GM06990 (cell line): ENCODE measurements around the gene TRIM38.

ENCODE experiments used
- DNase-seq: peaks from one replicate; pipeline ENCODE4 v3.0.0-alpha.2; 2011; ENCODE audit not compliant: insufficient read length; ENCODE audit errors: extremely low read depth
- H3K27me3 ChIP-seq: replicated peaks from 2 replicates; pipeline ENCODE4 v1.6.0; 2011; ENCODE audit warnings: low read length; ENCODE audit not compliant: control insufficient read depth, insufficient read depth
- H3K36me3 ChIP-seq: 2 replicates; pipeline ENCODE4 v1.5.1; 2011; ENCODE audit warnings: low read length; ENCODE audit not compliant: control insufficient read depth, insufficient read depth
- H3K4me3 ChIP-seq: replicated peaks from 2 replicates; pipeline ENCODE4 v1.5.1; 2011; ENCODE audit warnings: low read depth, mild to moderate bottlenecking, control low read depth, low read length
- TF ChIP-seq, protein P1 (sequence below): IDR thresholded peaks from 2 replicates; pipeline ENCODE4 v1.5.1; 2011; ENCODE audit warnings: low read length, control low read depth, mild to moderate bottlenecking, inconsistent platforms; ENCODE audit not compliant: insufficient read depth, poor library complexity, severe bottlenecking

Gene TRIM38

DNA sequence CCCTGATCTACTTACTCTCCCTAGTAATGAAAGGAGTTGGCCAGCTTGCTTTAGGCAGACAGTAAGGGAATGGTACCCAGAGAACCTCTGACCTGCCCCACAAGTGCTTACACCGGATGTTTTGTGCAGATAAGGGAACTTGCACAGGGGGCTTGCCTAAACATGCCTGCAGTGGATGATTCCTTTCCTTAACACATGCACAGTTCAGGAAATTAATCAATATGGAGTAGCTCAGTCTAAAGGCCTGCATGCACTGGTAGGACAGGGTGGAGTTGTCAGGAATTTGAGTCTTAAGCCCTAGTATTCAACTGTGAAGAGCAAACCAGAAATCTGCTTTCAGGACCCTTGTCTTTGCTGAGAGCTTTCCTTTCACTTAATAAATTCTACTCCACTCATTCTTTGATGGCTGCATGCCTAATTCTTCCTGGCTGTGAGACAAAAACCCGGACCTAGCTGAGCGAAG, 3.9 kb upstream of the TRIM38 start:
- TF ChIP-seq, protein P1, sequence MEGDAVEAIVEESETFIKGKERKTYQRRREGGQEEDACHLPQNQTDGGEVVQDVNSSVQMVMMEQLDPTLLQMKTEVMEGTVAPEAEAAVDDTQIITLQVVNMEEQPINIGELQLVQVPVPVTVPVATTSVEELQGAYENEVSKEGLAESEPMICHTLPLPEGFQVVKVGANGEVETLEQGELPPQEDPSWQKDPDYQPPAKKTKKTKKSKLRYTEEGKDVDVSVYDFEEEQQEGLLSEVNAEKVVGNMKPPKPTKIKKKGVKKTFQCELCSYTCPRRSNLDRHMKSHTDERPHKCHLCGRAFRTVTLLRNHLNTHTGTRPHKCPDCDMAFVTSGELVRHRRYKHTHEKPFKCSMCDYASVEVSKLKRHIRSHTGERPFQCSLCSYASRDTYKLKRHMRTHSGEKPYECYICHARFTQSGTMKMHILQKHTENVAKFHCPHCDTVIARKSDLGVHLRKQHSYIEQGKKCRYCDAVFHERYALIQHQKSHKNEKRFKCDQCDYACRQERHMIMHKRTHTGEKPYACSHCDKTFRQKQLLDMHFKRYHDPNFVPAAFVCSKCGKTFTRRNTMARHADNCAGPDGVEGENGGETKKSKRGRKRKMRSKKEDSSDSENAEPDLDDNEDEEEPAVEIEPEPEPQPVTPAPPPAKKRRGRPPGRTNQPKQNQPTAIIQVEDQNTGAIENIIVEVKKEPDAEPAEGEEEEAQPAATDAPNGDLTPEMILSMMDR, result no peak
- Histone ChIP-seq H3K4me3 (no peak overlapping the region), H3K36me3 (no peaks in the 10 kb centered on the region), H3K27me3 (no peaks in the 10 kb centered on the region)
- DNase-seq, result no peak

DNA sequence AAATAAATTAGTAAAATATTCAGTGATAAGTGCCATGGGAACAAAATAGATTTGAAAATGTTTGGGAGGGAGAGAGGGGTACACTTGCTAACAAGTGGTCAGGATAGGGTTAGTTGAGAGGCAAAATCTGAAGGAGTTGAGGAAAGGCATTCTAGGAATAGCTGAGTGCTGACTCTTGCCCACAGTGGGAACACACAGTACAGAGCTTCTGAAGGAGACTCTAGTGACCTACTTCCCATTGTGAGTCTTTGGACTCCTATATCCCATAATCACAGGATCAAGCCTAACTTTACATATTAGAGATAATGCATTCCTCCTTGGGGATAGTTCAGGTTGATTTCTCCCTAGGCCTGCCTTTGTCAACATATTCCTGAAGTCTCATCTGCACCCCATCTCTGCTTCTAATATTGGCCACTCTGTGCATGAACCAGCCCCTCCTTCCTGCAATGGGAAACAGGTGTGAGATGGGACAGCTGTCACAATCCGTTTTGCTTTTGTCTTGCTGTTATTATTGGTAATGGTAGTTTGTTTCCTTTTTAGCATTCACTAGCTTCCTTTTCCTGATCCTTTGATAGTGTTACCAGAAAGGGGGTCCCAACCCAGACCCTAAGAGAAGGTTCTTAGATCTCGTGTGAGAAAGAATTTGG, 2.6 kb upstream of the TRIM38 start:
- TF ChIP-seq, protein P1, result no peak
- H3K4me3 ChIP-seq, result no peak overlapping the region
- H3K36me3 ChIP-seq, result no peaks in the 10 kb centered on the region; the same call in 1 of the 2 replicates
- DNase-seq, result no peak
- no peaks in the 10 kb centered on the region for H3K27me3 ChIP-seq

DNA sequence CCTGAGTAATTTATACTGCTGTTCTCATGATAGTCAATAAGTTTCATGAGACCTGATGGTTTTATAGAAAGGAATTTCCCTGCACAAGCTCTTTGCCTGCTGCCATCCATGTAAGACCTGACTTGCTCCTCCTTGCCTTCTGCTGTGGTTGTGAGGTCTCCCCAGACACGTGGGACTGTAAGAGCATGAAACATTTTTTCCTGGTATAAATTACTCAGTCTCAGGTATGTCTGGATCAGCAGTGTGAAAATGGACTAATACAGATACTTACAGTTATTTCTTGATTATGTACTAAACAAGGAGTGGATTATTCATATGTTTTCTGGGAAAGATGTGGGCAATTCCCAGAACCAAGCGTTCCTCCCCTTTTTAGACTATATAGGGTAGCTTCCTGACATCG, 1.9 kb upstream of the TRIM38 start:
- DNase-seq, result no peak
- no peaks in the 10 kb centered on the region for H3K27me3 ChIP-seq
- TF ChIP-seq, protein P1, result no peak
- H3K4me3 ChIP-seq, result no peak overlapping the region
- no peaks in the 10 kb centered on the region; the same call in 1 of the 2 replicates for H3K36me3 ChIP-seq

DNA sequence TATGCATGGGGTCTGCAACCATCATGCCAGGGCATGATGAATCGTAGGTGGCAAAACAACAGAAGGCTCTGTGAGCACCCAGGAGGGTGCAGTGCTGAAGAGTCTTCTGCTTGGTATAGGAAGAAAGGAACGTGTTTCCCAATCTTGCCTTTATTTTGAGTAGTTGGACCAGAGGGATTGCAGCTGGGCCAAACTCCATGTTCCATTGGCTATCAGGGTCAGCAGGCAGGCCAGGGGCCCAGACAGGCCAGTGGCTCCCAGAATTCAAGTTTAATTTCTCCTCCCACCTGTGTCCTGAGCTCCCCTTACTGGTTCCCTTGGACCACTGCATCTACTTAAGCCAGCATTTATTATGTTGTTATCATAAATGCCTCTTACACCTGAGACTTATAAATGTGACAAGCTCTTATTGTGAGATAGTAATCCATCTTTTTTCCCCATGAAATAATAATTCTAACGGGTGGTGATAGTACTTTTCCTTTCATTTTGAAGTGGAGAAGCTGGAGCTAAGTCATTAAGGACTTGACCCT, 918 bp upstream of the TRIM38 start:
- TF ChIP-seq, protein P1, result peak; percentile 16
- Histone ChIP-seq H3K36me3 (peaks cover 4% of the 10 kb centered on the region; the same call in 1 of the 2 replicates), H3K4me3 (peak overlapping the region; percentile 82), H3K27me3 (no peaks in the 10 kb centered on the region)
- peak; percentile 13 for DNase-seq

DNA sequence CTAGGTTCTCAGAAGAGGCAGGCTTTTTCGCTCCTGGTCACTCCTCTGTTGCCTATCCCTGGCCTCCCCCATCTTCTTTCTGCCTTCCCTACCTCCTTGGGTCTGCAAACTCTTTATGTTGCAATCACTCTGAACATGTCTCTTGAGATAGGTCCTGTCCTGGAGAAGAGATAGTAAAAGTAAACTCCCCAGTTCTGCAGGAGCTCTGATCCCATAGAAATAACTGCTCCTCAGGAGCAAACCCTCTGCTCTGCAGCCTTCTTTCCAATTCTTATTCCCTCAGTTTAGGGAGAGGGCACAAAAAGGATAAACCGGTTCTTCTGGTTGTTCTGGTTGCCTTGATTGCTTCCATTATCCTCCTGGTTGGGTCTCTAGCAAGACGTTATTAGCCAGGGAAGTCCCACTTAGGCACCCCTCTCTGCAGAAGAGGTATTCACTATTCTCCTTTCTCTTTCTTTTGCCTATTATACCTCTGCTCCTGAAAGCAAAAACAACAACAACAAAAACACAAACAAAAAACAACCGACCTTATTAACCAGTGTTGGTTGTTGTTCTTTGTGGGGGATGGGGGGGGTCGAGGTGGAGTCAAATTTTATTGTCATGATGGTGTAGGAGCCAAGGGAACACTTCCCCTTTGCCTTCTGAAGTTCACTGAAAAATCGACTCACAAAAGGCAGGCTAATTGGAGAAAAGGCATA, 973 bp downstream of the TRIM38 start:
- H3K27me3 ChIP-seq, result no peaks in the 10 kb centered on the region
- H3K4me3 ChIP-seq, result peak overlapping the region; percentile 82
- H3K36me3 ChIP-seq, result peaks cover 7% of the 10 kb centered on the region
- no peak for DNase-seq
- TF ChIP-seq, protein P1, result no peak
